ENCODE data around the gene RPRD1B. TPM values are rescaled to one million over a fixed set of nuclear protein-coding genes. Genes with fewer than 3 reads are reported as not detected.

The RPRD1B gene
- total and polyA plus RNA-seq, 2 donors, result 45.0 to 85.2 TPM

Small RNA genes lying within 50 kb of the gene (small RNA-seq; reads per million reads assigned to genes)
- gene RN7SL237P, result not detected

Other genes with a start within 250 kb of the RPRD1B start
- gene VSTM2L, start 130.6 kb upstream of the RPRD1B start, total RNA-seq, result 1.3 TPM
- gene VSTM2L, start 130.6 kb upstream of the RPRD1B start, polyA plus RNA-seq, result 1.6 TPM
- gene TTI1, start 290 bp upstream of the RPRD1B start, total RNA-seq, result 35.7 TPM
- gene TTI1, start 290 bp upstream of the RPRD1B start, polyA plus RNA-seq, result 13.3 TPM
- gene TGM2, start 131.5 kb downstream of the RPRD1B start, total RNA-seq, result 75.7 TPM
- 360 TPM for gene TGM2, start 131.5 kb downstream of the RPRD1B start, polyA plus RNA-seq
- 6.8 TPM for gene KIAA1755, start 227.0 kb downstream of the RPRD1B start, total RNA-seq
- gene KIAA1755, start 227.0 kb downstream of the RPRD1B start, polyA plus RNA-seq, result 6.1 TPM

All from urinary bladder (tissue), 2 donors.